GM23248 (cell line): ENCODE measurements around the gene ZNF519.
"Not testable (repeated sequence)": the region's sequence is repeated elsewhere in the genome, so short reads cannot be mapped to it uniquely, and the experiment has no call there.

Source experiments
- EZH2 ChIP-seq: fragments of 200-600 bp; sonication (generic); IDR thresholded peaks from 2 replicates; pipeline ENCODE4 v1.6.1; 2018; ENCODE audit warnings: antibody characterized with exemption, mild to moderate bottlenecking; ENCODE audit not compliant: insufficient read depth, poor library complexity, severe bottlenecking
- EZH2phosphoT487 ChIP-seq: fragments of 200-600 bp; sonication (generic); IDR thresholded peaks from 2 replicates; pipeline ENCODE4 v1.6.1; 2018; ENCODE audit warnings: antibody characterized with exemption, moderate library complexity, mild to moderate bottlenecking, low read depth; ENCODE audit not compliant: insufficient read depth

GRCh38 chr18:14162915-14163314, 30.7 kb upstream of the ZNF519 start:
- not testable (repeated sequence) for TF ChIP-seq EZH2phosphoT487, EZH2
